ENCODE measurements around the gene CACNA1B. TPM values are rescaled to one million over a fixed set of nuclear protein-coding genes. Genes with fewer than 3 reads are reported as not detected.

CACNA1B gene
- total and polyA plus RNA-seq, 3 donors from 2014 or later, result 7.6 to 15.7 (median 11.0) TPM

GRCh38 chr9:138060365-138060764, 182.8 kb downstream of the CACNA1B start:
- intact Hi-C loops (cut with DNase I; ENCODE audit: low total_unique reads), result no loop called here
- no peak for DNase-seq
- H3K4me1 ChIP-seq, result no peaks in the 10 kb centered on the region
- no peaks in the 10 kb centered on the region for H3K27me3 ChIP-seq
- 84 to 92% methylated on average over 8 of the region's 8 CpGs for WGBS, 2 donors
- H3K27ac ChIP-seq, result no peak overlapping the region
- TF ChIP-seq CTCF (IDR thresholded peaks at IDR 0.05) (no peak), POLR2A (IDR thresholded peaks at IDR 0.05) (no peak)
- no peak overlapping the region for H3K4me3 ChIP-seq
- H3K9me3 ChIP-seq, result no peaks in the 10 kb centered on the region
- H3K36me3 ChIP-seq (ENCODE audit: low read depth, missing control alignments), result no peaks in the 10 kb centered on the region

GRCh38 chr9:138060881-138061280, 183.3 kb downstream of the CACNA1B start:
- 84 to 97% methylated on average over 8 of the region's 8 CpGs for WGBS, 2 donors

GRCh38 chr9:138061631-138062030, 184.0 kb downstream of the CACNA1B start:
- DNase-seq, result no peak
- H3K27ac ChIP-seq, result no peak overlapping the region
- no peak overlapping the region for H3K4me3 ChIP-seq
- no peaks in the 10 kb centered on the region for H3K36me3 ChIP-seq (ENCODE audit: low read depth, missing control alignments)
- no peaks in the 10 kb centered on the region for H3K27me3 ChIP-seq
- no peak for TF ChIP-seq POLR2A (IDR thresholded peaks at IDR 0.05)
- no peak for TF ChIP-seq CTCF (IDR thresholded peaks at IDR 0.05)
- H3K4me1 ChIP-seq, result no peaks in the 10 kb centered on the region
- no peaks in the 10 kb centered on the region for H3K9me3 ChIP-seq
- intact Hi-C loops (cut with DNase I; ENCODE audit: low total_unique reads), result no loop called here
- 90 to 91% methylated on average over 6 of the region's 6 CpGs for WGBS, 2 donors

More at GRCh38 chr9:138060881-138061280, 183.3 kb downstream of the CACNA1B start:
- no peaks in the 10 kb centered on the region for H3K27me3 ChIP-seq
- H3K36me3 ChIP-seq (ENCODE audit: low read depth, missing control alignments), result no peaks in the 10 kb centered on the region
- DNase-seq, result no peak
- TF ChIP-seq CTCF (IDR thresholded peaks at IDR 0.05), result no peak
- no peak for TF ChIP-seq POLR2A (IDR thresholded peaks at IDR 0.05)
- intact Hi-C loops (cut with DNase I; ENCODE audit: low total_unique reads), result no loop called here
- H3K4me3 ChIP-seq, result no peak overlapping the region
- H3K4me1 ChIP-seq, result no peaks in the 10 kb centered on the region
- no peak overlapping the region for H3K27ac ChIP-seq
- H3K9me3 ChIP-seq, result no peaks in the 10 kb centered on the region

GRCh38 chr9:138062196-138062595, 184.6 kb downstream of the CACNA1B start:
- Histone ChIP-seq H3K4me1 (no peaks in the 10 kb centered on the region), H3K4me3 (no peak overlapping the region), H3K9me3 (no peaks in the 10 kb centered on the region), H3K27me3 (no peaks in the 10 kb centered on the region), H3K36me3 (ENCODE audit: low read depth, missing control alignments) (no peaks in the 10 kb centered on the region), H3K27ac (no peak overlapping the region)
- TF ChIP-seq POLR2A (IDR thresholded peaks at IDR 0.05), result no peak
- no peak for TF ChIP-seq CTCF (IDR thresholded peaks at IDR 0.05)
- no peak for DNase-seq
- intact Hi-C loops (cut with DNase I; ENCODE audit: low total_unique reads), result no loop called here
- WGBS, 2 donors, result 98% methylated on average over 6 to 7 of the region's 7 CpGs

GRCh38 chr9:138063033-138063432, 185.5 kb downstream of the CACNA1B start:
- Histone ChIP-seq H3K27me3 (no peaks in the 10 kb centered on the region), H3K9me3 (no peaks in the 10 kb centered on the region), H3K4me3 (no peak overlapping the region), H3K27ac (no peak overlapping the region), H3K4me1 (no peaks in the 10 kb centered on the region), H3K36me3 (ENCODE audit: low read depth, missing control alignments) (no peaks in the 10 kb centered on the region)
- intact Hi-C loops (cut with DNase I; ENCODE audit: low total_unique reads), result no loop called here
- DNase-seq, result no peak
- TF ChIP-seq CTCF (IDR thresholded peaks at IDR 0.05) (no peak), POLR2A (IDR thresholded peaks at IDR 0.05) (no peak)
- 85 to 88% methylated on average over 6 of the region's 6 CpGs for WGBS, 2 donors

Data from testis (tissue), 3 donors.